VCaP (cell line): Measurements from ENCODE around the gene SC5D.

Source experiments
- H3K27ac ChIP-seq: fragments of 450-650 bp; 2 replicates; pipeline ENCODE4 v1.5.1; 2017
- CTCF ChIP-seq: fragments of 450-650 bp; conservative IDR thresholded peaks from 2 replicates; pipeline ENCODE4 v1.5.1; 2017; ENCODE audit warnings: mild to moderate bottlenecking, moderate library complexity

The SC5D gene

GRCh38 chr11:121304759-121305158, 12.2 kb downstream of the SC5D start:
- no peak for TF ChIP-seq CTCF
- no peak overlapping the region for H3K27ac ChIP-seq

DNA sequence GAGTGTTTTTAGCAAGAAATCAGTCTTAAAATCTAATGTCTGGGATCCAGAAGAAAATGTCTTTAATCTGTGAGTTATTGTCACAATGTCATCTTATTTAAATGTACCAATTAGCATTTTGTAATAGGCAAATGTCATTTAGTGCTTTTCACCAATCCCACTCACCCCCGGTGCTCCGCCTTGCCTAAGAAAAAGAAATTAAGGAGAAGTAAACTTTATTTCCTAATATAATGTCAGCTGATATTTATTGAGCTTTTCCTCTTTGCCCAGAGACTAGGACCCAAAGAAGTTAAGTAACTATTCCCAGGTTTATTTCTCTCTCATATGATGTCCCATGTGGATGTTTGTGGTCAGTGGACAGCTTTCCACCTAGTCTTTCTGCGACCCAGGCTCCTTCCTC, 16.2 kb downstream of the SC5D start:
- TF ChIP-seq CTCF, result no peak
- no peak overlapping the region for H3K27ac ChIP-seq

DNA sequence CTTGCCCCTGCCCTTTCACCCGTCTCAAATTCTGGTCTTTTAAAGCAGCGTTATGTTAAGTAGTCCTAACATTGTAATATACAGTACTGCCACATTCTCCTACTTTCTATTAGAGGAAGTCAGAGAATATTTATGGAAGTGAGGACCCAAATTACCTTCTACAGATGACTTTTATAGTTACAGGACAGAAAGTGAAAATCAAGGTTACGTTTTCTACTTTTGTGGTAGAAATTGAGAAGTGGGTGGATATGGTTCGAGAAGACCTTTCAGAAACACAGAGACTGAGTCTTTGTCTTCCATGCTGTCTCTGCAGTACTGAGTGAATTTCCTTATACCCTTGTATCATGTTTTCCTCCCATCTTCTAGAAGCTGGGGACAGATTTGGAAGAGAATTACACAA, 17.1 kb downstream of the SC5D start:
- TF ChIP-seq CTCF, result no peak
- no peak overlapping the region for H3K27ac ChIP-seq

DNA sequence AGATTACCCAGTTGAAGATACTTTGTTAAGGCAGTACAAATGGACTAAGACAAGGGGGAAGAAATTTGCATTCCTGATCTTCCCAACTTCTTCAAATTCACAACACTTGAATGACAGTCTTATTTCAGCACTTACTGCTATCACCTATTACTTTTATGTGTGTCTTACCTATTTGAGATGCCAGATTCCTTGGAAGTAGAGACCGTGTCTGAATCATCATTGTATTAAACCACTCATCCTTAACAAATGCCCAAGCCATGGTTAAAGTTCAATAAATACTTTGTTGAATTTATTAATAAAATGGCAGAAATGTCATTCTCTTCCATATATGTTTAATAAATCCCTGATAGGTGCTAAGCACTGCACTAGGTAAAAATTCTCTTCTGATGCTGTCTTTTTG, 18.3 kb downstream of the SC5D start:
- peak overlapping the region; percentile 29; the same call in 1 of the 2 replicates for H3K27ac ChIP-seq
- no peak for TF ChIP-seq CTCF

GRCh38 chr11:121311373-121311772, 18.8 kb downstream of the SC5D start:
- no peak for TF ChIP-seq CTCF
- H3K27ac ChIP-seq, result peak overlapping the region; percentile 29

DNA sequence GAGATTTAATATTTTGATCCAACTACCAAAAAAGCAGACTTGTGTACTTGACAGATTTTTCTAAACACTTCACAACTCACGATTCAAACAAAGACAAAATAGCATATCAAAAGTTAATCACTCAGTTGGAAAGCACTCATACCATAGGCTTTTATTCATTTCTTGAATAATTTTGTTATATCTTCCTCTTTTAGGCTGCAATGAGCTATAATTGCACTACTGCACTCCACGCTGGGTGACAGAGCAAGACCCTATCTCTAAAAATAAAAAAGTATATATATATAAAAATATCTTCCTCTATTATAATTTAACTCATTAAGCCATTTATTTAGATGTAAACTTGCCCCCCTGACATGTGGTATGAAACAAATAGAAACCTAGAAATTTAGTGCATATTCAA, 19.9 kb downstream of the SC5D start:
- H3K27ac ChIP-seq, result peak overlapping the region; percentile 29; the same call in 1 of the 2 replicates
- TF ChIP-seq CTCF, result no peak

- TF ChIP-seq CTCF, result peak; percentile 93
- H3K27ac ChIP-seq, result no peak overlapping the region
Observed at GRCh38 chr11:121318848-121319834, 26.6 kb downstream of the SC5D start.
